K562 (cell line): ENCODE results near the gene EEF2K. TPM values are rescaled to one million over a fixed set of nuclear protein-coding genes. Genes with fewer than 3 reads are reported as not detected.

ENCODE experiments used
- ATAC-seq: fragments of 200-7000 bp; cut with Tn5 transposase; 3 replicates; pipeline ENCODE4 v1.9.1; 2020; ENCODE audit warnings: moderate library complexity
- BruUV-seq: library from RNA; stranded (reverse); fragments of 400-500 nt; replicated peaks from 2 replicates; lab custom pipeline; 2021; lab: Mats Ljungman, UMichigan
- CTCF ChIA-PET: fragments of 300-600 bp; formaldehyde crosslinking; extraction: SDS; loops from one replicate; lab custom pipeline; 2021; ENCODE audit warnings: low intra/inter-chr PET ratio; lab: Yijun Ruan, JAX
- POLR2A ChIA-PET: fragments of 300-600, 350-650 bp; sonication (Branson Sonifier 250); formaldehyde crosslinking; extraction: SDS; loops from one replicate; lab custom pipeline; 2021; ENCODE audit warnings: antibody characterized with exemption, inconsistent platforms; lab: Yijun Ruan, JAX
- DNase-seq, 4 experiments: peaks; one replicate each; pipeline versions ENCODE4 v3.0.0 to v3.0.0-alpha.2; 2011 to 2018; ENCODE audit warnings: low spot score in 3 of 4, mixed read lengths in 3 of 4; ENCODE audit errors: extremely low read depth in 1 of 4
- FAIRE-seq: peaks from 2 replicates; lab custom pipeline; 2011; peaks lifted over from hg19 to GRCh38; lab: Jason Lieb, UNC
- H2AFZ ChIP-seq: 2 replicates; pipeline ENCODE4 v1.6.0; 2011; ENCODE audit warnings: low read depth, low read length, control low read depth, inconsistent platforms
- H3K27ac ChIP-seq: fragments of 200-600 bp; 3 replicates; pipeline ENCODE4 v1.8.0; 2011; ENCODE audit warnings: low read depth, mild to moderate bottlenecking, control low read depth, inconsistent platforms, low read length, moderate library complexity, mixed read lengths; ENCODE audit errors: extremely low read depth
- H3K27me3 ChIP-seq, 2 experiments: fragments of 300-600 bp in 1 of 2; 2 replicates in 1 of 2; 3 replicates in 1 of 2; pipeline versions ENCODE4 v1.6.0 to v1.8.0; 2011; ENCODE audit warnings: inconsistent platforms in 2 of 2, low read length in 2 of 2, mild to moderate bottlenecking in 1 of 2, mixed read lengths in 1 of 2, moderate library complexity in 1 of 2; ENCODE audit not compliant: control insufficient read depth in 2 of 2, insufficient read depth in 2 of 2
- H3K36me3 ChIP-seq: fragments of 300-600 bp; 3 replicates; pipeline ENCODE4 v1.8.0; 2011; ENCODE audit warnings: mild to moderate bottlenecking, low read length, inconsistent platforms; ENCODE audit not compliant: control insufficient read depth, insufficient read depth
- H3K4me1 ChIP-seq, 2 experiments: fragments of 200-600 bp in 1 of 2; replicated peaks in 1 of 2; 2 replicates in 1 of 2; 3 replicates in 1 of 2; pipeline versions ENCODE4 v1.5.1 to v1.8.0; 2011; ENCODE audit warnings: inconsistent platforms in 2 of 2, low read length in 2 of 2, mild to moderate bottlenecking in 1 of 2, mixed read lengths in 1 of 2, moderate library complexity in 1 of 2; ENCODE audit not compliant: control insufficient read depth in 2 of 2, insufficient read depth in 2 of 2
- H3K4me2 ChIP-seq: 2 replicates; pipeline ENCODE4 v1.6.1; 2011; ENCODE audit warnings: low read length, control low read depth, inconsistent platforms, mixed read lengths; ENCODE audit not compliant: insufficient read depth
- H3K4me3 ChIP-seq: fragments of 200-600 bp; sonication (generic), shearing (Covaris generic); 2 replicates; pipeline ENCODE4 v1.5.1; 2016; ENCODE audit warnings: control low read depth, inconsistent platforms
- H3K79me2 ChIP-seq: fragments of 200-600 bp; 3 replicates; pipeline ENCODE4 v1.8.0; 2011; ENCODE audit warnings: low read length, inconsistent platforms; ENCODE audit not compliant: control insufficient read depth, insufficient read depth
- H3K9ac ChIP-seq, 2 experiments: 2 replicates each; pipeline versions ENCODE4 v1.6.0 to v1.6.1; 2011; ENCODE audit warnings: low read depth in 2 of 2, low read length in 2 of 2, control low read depth in 1 of 2, inconsistent platforms in 1 of 2, mild to moderate bottlenecking in 1 of 2, mixed read lengths in 1 of 2; ENCODE audit not compliant: insufficient read depth in 1 of 2
- H3K9me1 ChIP-seq: one replicate; pipeline ENCODE4 v1.6.0; 2011; ENCODE audit warnings: inconsistent platforms, mild to moderate bottlenecking, low read length, moderate library complexity; ENCODE audit not compliant: control insufficient read depth, insufficient read depth
- H3K9me3 ChIP-seq: replicated peaks from 2 replicates; pipeline ENCODE4 v1.5.1; 2011; ENCODE audit warnings: low read depth, low read length, inconsistent platforms; ENCODE audit not compliant: control insufficient read depth, insufficient read depth
- H4K20me1 ChIP-seq: replicated peaks from 2 replicates; pipeline ENCODE4 v1.6.1; 2011; ENCODE audit warnings: low read length, inconsistent platforms, mixed read lengths; ENCODE audit not compliant: control insufficient read depth, insufficient read depth
- ADNP ChIP-seq: fragments of 200-800 bp; sonication (Bioruptor generic); IDR thresholded peaks from 2 replicates; pipeline ENCODE4 v1.6.1; 2016; ENCODE audit warnings: missing genetic modification characterization, missing compliant biosample characterization
- ARHGAP35 ChIP-seq: fragments of 450-650 bp; IDR thresholded peaks from 2 replicates; pipeline ENCODE4 v1.6.1; 2018; ENCODE audit not compliant: partially characterized antibody
- BACH1 ChIP-seq: fragments of 200-800 bp; sonication (Bioruptor generic); IDR thresholded peaks from 2 replicates; pipeline ENCODE4 v1.6.1; 2016; ENCODE audit warnings: missing genetic modification characterization, missing compliant biosample characterization
- CTBP1 ChIP-seq: fragments of 450-650 bp; IDR thresholded peaks from 2 replicates; pipeline ENCODE4 v1.6.1; 2016; ENCODE audit warnings: borderline replicate concordance
- ELF1 ChIP-seq: fragments of 200-800 bp; sonication (Bioruptor generic); IDR thresholded peaks from 2 replicates; pipeline ENCODE4 v1.6.1; 2016; ENCODE audit warnings: missing genetic modification characterization, missing compliant biosample characterization
- ESRRA ChIP-seq: fragments of 450-650 bp; IDR thresholded peaks from 2 replicates; pipeline ENCODE4 v1.6.1; 2014; ENCODE audit warnings: low read depth, mild to moderate bottlenecking, moderate library complexity, borderline replicate concordance
- MEF2D ChIP-seq: conservative IDR thresholded peaks from 2 replicates; pipeline ENCODE4 v1.6.1; 2016; ENCODE audit warnings: low read depth, missing genetic modification characterization, missing compliant biosample characterization
- NFATC3 ChIP-seq: fragments of 450-650 bp; IDR thresholded peaks from 2 replicates; pipeline ENCODE4 v1.6.1; 2017; ENCODE audit warnings: mild to moderate bottlenecking
- PKNOX1 ChIP-seq: fragments of 450-650 bp; IDR thresholded peaks from 2 replicates; pipeline ENCODE4 v1.6.1; 2016
- POLR2H ChIP-seq: IDR thresholded peaks from 2 replicates; pipeline ENCODE4 v1.6.1; 2016; ENCODE audit warnings: missing genetic modification characterization, low read depth, mild to moderate bottlenecking, control low read depth, missing compliant biosample characterization, moderate library complexity
- PTTG1 ChIP-seq: fragments of 450-650 bp; IDR thresholded peaks from 2 replicates; pipeline ENCODE4 v1.6.1; 2016; ENCODE audit warnings: low read depth, mild to moderate bottlenecking, missing genetic modification characterization, missing compliant biosample characterization
- RFX1 ChIP-seq: fragments of 450-650 bp; IDR thresholded peaks from 2 replicates; pipeline ENCODE4 v1.6.1; 2016; ENCODE audit warnings: mild to moderate bottlenecking, moderate library complexity
- ZNF175 ChIP-seq: fragments of 200-800 bp; sonication (Bioruptor generic); IDR thresholded peaks from 2 replicates; pipeline ENCODE4 v1.6.1; 2016; ENCODE audit warnings: low read depth, mild to moderate bottlenecking, missing genetic modification characterization, missing compliant biosample characterization
- ZNF184 ChIP-seq: sonication (generic); formaldehyde crosslinking; IDR thresholded peaks from 2 replicates; pipeline ENCODE4 v1.5.0; 2020; ENCODE audit warnings: missing genetic modification reagents
- ZSCAN29 ChIP-seq: fragments of 450-650 bp; IDR thresholded peaks from 2 replicates; pipeline ENCODE4 v1.6.1; 2017
- WGBS: fragments of 100-300 bp; shearing (Covaris generic); methylation state at CpG from one replicate; pipeline ENCODE4 v1.1.6; 2016; ENCODE audit warnings: low coverage, mixed read lengths; ENCODE audit not compliant: insufficient coverage; ENCODE audit errors: missing lambda C conversion rate; 5-methylcytosine and 5-hydroxymethylcytosine counted together
- in situ Hi-C: fragments of 300-500 bp; cut with MboI; formaldehyde crosslinking; loops from 4 replicates; pipeline ENCODE4 v1.15.0; 2018; ENCODE audit warnings: inconsistent platforms, mixed read lengths
- intact Hi-C: fragments of 100-400 bp; cut with micrococcal nuclease; formaldehyde crosslinking; loops from 2 replicates; pipeline ENCODE4 v1.14.2; 2022
- polyA plus RNA-seq, 8 experiments: library from polyadenylated mRNA; depleted of rRNA in 4 of 8; stranded (reverse) in 5 of 8; unstranded in 3 of 8; fragments of >200 nt; fragmentation: Nextera tagmentation in 2 of 8; fragmentation: Illumina TruSeq in 1 of 8; extraction: Ambion mirVana in 2 of 8; extraction: Trizol in 1 of 8; gene quantifications; 2 replicates each; pipeline versions ENCODE4 v1.2.1 to v1.2.3, GENCODE V29; 2011 to 2014; ENCODE audit warnings: inconsistent platforms in 1 of 8, missing spikeins in 1 of 8
- total RNA-seq, 7 experiments: library from RNA; depleted of rRNA in 6 of 7; stranded (reverse); fragments of >200 nt in 6 of 7; fragmentation: Illumina TruSeq in 2 of 7; extraction: Trizol in 2 of 7; gene quantifications; 2 replicates each; pipeline versions ENCODE4 v1.2.1 to v1.2.3, GENCODE V29; 2011 to 2021; ENCODE audit warnings: low replicate concordance in 1 of 7

The EEF2K gene
- total and polyA plus RNA-seq, 9 of the 15 experiments (the other 6 are each of a cell fraction or from before 2014, with no cell fraction given) = 3.0 to 35.2 (median 12.2) TPM

- H3K4me3 ChIP-seq = no peak overlapping the region
- H3K4me2 ChIP-seq = no peak overlapping the region
- no peak overlapping the region for H3K9ac ChIP-seq
- H3K9me3 ChIP-seq = no peaks in the 10 kb centered on the region
- TF ChIP-seq ADNP = 0 out of 2 replicates have a peak, but pooled peaks have one; percentile 53
- TF ChIP-seq PTTG1 (tag) = 0 out of 2 replicates have a peak, but pooled peaks have one; percentile 14
- no peak for TF ChIP-seq ESRRA
- TF ChIP-seq CTBP1 = no peak
- ATAC-seq (no peak), FAIRE-seq (no peak), DNase-seq (no peak)
- peaks cover 6 to 28% of the 10 kb centered on the region in 2 experiments; a peak in 4 of 5 replicates for H3K4me1 ChIP-seq
- H3K79me2 ChIP-seq = no peaks in the 10 kb centered on the region
- intact Hi-C loops = no loop called here
- peaks cover under 1% of the 10 kb centered on the region; the same call in 1 of the 3 replicates for H3K36me3 ChIP-seq
- no peaks in the 10 kb centered on the region for H3K27me3 ChIP-seq
- no TSS peak for BruUV-seq
- H4K20me1 ChIP-seq = no peaks in the 10 kb centered on the region
- H3K9me1 ChIP-seq = no peaks in the 10 kb centered on the region
- no peak overlapping the region for H3K27ac ChIP-seq
- no peak overlapping the region for H2AFZ ChIP-seq
- in situ Hi-C loops = no loop called here
- CTCF ChIA-PET = no interaction called here
- POLR2A ChIA-PET = no interaction called here
- WGBS = 90% methylated on average over 4 of the region's 5 CpGs
Observed at GRCh38 chr16:22291020-22291419, 84.9 kb downstream of the EEF2K start.

- Histone ChIP-seq H3K9ac (peak overlapping the region in 1 of 2 experiments; percentile 20; a peak in 2 of 4 replicates), H3K4me3 (no peak overlapping the region), H3K4me1 (peaks cover 3 to 21% of the 10 kb centered on the region in 2 experiments; a peak in 4 of 5 replicates), H3K27me3 (no peaks in the 10 kb centered on the region), H3K9me1 (no peaks in the 10 kb centered on the region), H3K36me3 (no peaks in the 10 kb centered on the region), H3K4me2 (peak overlapping the region; percentile 54), H3K9me3 (no peaks in the 10 kb centered on the region), H3K79me2 (no peaks in the 10 kb centered on the region), H3K27ac (no peak overlapping the region; the same call in 2 of the 3 replicates), H4K20me1 (no peaks in the 10 kb centered on the region), H2AFZ (peak overlapping the region; percentile 9; the same call in 1 of the 2 replicates)
- intact Hi-C loops = no loop called here
- CTCF ChIA-PET = no interaction called here
- POLR2A ChIA-PET = no interaction called here
- DNase-seq (peak in 3 of 4 experiments; percentile 8 to 51 (median 35)), FAIRE-seq (no peak), ATAC-seq (peak; percentile 80)
- in situ Hi-C loops = no loop called here
- WGBS = 29% methylated on average over 4 of the region's 4 CpGs
- no TSS peak for BruUV-seq
- no peak for TF ChIP-seq RFX1
- peak; percentile 69; the same call in 1 of the 2 replicates for TF ChIP-seq BACH1
- peak; percentile 56; the same call in 1 of the 2 replicates for TF ChIP-seq ZNF175
- no peak for TF ChIP-seq ZNF184
- TF ChIP-seq CTBP1 = peak; percentile 81; the same call in 1 of the 2 replicates
- TF ChIP-seq POLR2H (tag) = peak; percentile 44; the same call in 1 of the 2 replicates
- no peak for TF ChIP-seq ZSCAN29
- TF ChIP-seq PKNOX1 = 0 out of 2 replicates have a peak, but pooled peaks have one; percentile 8
- TF ChIP-seq NFATC3 = no peak
- no peak for TF ChIP-seq ELF1 (tag)
- no peak for TF ChIP-seq ARHGAP35
- peak; percentile 28; the same call in 1 of the 2 replicates for TF ChIP-seq MEF2D
Observed at GRCh38 chr16:22291860-22292318, 85.8 kb downstream of the EEF2K start.
